GM21786 (cell line): ENCODE results near the gene CYB561.

Experiments
- ATAC-seq: cut with Tn5 transposase; IDR thresholded peaks from one replicate; pipeline ENCODE4 v1.9.1; 2021; ENCODE audit not compliant: unreplicated experiment

The CYB561 gene

DNA sequence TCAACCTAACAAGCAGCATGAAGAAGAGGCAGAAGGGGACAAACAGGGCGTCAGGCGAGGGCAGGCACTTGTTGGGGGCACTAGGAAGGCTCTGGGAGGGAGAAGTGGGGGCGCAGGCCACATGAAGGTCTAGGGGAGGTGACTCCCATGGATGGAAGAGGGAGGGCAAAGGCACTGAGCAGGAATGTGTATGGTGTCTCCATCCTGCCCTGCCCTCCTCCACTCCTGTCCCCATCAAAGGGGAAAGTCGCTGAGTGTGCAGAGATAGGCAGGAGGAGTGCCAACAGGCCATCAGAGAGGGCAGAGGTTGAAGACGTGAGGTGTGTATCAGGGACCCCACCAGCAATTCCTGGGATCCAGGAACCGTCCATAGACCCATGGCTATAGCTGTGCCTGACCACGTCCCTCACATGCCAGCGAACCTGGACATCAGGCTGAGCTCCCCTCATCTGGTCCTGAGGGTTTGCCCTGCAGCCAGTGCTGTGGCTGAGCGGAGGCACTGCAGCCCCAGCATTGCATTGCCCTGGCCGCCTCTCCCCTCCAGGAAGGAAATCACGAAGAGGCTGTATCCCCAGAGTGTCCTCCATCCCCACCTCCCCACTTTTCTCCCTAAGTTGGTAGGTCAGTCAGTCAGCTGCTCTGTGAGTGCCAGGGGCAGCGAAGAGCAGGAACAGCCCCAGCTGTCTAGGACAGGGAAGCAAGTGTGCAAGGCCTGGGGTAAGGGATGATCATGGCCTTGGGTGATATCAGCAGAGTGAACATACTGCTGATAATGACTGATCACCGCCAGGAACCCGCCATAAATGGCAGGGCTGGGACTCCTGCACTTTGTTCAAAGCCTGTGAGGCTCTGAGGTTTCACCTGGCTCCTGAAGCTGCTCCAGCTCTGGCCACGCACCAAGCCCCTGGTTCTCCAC is 6.2 kb upstream of the CYB561 start:
- ATAC-seq = no peak

DNA sequence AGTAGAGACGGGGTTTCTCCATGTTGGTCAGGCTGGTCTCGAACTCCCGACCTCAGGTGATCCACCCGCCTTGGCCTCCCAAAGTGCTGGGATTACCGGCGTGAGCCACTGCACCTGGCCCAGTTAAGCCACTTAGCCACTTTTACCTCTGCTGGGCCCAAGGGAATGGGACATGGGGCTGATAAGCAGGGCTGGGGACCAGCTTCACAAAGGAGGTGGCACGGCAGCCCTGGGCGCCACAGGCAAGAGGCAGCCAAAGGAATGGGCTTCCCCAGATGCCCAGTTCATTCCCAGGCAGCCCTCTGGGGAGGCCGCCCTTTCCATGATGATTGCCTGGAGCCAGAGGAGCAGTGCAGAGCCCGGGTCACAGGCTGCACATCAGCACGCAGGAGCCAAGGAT is 5.0 kb upstream of the CYB561 start:
- no peak for ATAC-seq

DNA sequence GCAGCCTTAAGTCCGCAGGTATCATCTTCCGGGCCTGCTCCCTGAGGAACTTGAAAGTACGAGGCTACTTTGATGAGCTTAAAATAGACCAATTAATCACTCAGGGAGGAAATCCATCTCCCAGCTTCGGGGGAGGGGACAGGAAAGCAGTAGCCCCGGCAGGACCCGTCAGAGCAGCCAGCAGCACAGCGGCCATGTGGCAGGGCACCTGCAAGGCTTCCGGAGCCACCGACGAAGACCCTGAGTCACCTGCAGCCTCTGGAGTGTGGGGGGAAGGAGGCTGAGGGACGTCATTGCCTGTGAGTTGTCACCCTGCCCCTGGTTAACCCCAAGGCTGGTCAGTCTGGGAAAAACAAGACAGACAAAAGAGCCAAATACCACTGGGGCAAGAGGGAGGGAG is 4.4 kb upstream of the CYB561 start:
- ATAC-seq = no peak

DNA sequence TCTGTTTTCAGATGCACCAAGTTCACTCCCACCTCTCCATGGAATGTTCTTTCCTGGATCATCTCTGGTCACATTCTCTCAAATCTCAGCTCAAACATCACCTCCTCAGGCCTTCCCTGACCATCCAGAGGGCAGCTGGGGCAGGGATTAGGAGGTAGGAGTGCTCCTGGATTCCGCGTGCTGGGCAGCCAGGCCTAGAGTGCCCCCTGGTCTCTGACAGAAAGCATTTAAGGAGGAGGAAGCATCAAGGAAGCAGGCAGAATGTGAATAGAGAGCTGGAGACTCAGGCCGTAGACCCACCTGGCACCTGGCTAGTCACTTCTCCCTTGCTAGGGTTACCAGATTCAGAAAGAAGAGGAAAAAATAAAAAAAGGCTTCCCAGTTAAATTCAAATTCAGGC is 2.5 kb upstream of the CYB561 start:
- no peak for ATAC-seq

DNA sequence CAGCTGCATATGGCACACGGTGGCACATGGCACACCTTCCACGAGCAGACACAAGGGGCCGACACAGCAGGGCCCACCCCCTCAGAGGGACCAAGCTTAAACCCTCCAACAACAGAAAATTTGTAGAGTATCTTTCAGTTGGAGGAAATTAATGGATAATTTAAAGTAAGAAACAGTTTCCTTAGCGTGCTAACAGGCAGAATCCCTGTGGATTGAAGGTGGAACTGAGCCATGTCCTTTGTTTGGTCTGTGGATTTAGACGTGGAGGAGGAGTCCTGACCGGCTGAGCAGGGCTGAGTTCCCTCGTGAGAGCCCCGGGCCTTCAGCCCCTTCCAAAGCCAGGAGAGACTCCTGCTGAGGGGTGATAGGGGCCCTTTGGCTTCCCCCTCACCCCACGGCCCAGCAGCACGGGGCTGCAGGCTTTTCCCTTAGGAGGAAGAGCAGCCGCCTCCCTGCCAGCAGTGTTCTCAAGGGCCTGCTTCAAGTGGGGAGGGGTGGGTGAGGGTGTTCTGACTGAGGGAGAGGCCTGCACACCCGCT is 1.4 kb upstream of the CYB561 start:
- ATAC-seq = no peak

DNA sequence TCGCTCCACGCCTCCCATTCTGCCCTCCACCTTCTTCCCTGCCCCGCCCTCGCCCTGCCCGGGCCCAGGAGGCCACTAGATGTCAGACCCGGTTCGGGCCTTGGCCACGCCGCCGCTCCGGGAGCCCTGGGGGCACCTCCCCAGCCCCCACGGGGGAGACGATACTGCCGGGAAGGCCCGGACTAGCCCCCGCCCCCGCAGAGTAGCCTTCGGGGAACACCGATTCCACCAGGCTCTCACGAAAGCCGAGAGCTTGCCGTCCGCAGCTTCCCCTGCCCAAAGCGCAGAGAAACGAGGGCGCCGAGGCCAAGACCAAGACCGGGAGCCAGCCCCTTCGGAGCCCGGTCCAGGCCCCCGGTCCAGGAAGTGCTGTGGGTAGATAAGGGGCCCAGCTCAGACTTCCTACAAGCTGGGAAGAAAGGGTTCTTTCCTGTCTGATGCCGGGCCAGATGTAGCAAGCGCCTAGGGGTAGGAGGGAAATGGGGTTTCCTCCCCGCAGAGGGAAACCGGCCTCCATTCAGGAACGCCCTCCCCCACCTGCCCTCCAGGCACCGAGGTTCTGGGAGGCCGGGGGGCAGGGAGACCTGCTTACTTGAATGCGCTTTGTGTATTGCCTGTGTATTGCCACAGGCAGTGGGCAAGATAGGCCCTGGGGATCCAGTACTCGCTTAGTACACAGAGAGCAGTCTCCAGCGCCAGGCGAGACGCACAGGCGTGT is 806 bp upstream of the CYB561 start:
- peak; percentile 21 for ATAC-seq

DNA sequence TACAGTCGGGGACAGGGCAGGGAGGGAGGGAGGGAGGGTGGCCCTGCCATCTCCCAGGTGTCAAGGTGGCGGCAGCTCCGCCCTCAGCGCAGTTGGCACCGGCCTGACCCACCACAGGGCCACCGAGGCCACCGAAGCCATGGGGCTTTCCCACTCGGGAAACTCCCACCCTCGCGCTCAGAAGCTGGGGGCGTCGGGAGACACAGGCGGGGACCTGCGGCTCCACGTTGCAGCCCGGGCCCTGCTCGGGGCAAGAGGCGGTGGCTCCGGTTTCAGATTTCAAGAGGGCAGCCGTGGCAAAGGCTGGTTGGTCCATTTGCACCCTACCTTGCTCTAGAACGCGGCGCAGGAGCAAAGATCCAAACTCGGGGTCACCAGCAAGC is 544 bp downstream of the CYB561 start:
- no peak for ATAC-seq

DNA sequence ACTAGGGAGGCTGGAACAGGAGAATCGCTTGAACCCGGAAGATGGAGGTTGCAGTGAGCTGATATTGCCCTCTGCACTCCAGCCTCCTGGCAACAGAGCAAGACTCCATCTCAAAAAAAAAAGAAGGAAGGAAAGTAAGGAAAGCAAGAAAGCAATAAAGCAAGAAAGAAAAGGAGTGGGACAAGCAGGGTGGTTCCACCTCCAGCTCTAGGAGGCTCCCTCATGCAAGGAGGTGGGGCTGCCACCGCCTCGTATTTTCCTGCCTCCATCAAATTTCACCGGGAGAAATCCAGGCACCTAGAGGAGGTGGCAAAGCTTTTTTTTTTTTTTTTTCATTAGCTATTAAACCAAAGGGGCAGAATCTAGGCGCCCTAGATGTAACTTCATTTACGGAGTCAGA is 1.0 kb downstream of the CYB561 start:
- no peak for ATAC-seq

DNA sequence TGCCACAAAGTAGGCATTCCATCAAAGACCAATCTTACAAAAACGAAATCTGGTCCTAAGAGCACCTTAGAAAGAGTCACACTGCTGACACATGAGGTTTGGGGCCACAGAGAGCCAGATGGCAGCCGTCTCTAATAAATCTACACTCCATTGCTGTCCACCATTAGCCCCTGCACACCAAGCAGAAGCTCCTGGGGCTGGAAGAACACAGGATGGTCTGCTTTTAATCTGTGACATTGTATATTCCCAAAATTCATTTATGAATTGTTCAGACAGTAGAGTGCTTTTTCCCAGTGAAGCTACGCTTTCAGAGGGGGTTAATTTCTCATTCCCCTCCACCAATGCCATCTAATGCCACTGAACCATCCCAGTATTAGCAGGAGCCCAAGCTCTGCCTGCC is 1.6 kb downstream of the CYB561 start:
- ATAC-seq = no peak

DNA sequence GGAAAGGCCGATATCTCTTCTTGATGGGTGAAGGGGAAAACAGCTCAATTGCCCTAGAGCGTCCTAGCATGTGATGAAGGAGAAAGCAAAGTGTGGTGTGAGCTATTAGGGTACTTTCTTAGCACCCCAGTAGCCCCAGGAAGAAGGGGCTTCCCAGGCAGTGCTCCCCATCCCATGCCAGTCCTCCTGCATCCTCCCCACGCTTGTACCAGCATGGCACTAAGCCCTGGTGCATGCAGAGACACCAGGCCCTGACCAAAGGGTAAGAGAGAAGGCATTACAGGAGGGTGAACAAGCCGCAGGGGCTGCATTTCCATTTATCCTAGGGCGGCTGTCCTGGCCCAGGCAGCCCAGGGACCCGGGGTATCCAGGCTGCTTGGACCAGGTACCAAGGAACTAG is 3.1 kb downstream of the CYB561 start:
- ATAC-seq = no peak

DNA sequence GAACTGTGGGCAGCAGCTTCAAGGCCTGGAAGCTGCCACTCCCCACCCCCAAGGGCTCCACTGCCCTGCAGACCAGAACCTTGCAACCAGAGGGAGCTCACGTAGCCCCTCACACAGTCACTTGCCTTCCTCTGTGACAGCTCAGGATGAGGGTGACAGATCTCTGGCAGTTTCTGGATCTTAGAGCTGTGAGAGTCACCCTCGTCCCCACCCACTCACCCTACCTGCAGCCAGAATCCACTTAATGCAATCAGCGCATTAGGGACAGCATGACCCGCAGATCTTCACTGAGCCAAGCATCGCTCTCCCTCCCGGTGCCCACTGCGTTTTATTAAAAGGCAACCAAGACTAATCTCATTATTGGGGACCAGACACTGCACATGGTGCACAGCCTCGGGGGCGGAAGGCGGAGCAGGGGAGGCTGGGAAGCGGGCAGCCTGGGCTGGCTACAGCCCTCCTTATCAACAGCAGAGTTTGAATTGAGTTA is 3.5 kb downstream of the CYB561 start:
- no peak for ATAC-seq

DNA sequence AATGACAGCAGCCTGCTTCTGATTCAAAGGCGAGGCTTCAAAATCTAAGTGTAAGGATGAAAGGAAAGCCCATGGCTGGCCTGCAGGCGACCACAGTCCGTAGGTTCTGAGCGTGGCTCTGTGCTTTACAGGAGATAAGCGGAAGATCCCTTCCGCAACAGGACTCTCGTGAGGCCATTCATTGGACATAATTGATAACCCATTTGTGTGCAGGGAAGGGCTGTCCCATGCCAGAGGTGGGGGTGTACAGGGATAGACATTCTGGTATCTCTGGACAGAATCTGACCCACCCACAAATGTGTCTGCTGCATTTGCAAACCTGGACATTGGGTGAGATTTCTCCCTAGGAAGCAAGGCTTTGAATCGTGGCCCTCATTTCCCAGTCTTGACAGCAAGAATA is 4.0 kb downstream of the CYB561 start:
- no peak for ATAC-seq

DNA sequence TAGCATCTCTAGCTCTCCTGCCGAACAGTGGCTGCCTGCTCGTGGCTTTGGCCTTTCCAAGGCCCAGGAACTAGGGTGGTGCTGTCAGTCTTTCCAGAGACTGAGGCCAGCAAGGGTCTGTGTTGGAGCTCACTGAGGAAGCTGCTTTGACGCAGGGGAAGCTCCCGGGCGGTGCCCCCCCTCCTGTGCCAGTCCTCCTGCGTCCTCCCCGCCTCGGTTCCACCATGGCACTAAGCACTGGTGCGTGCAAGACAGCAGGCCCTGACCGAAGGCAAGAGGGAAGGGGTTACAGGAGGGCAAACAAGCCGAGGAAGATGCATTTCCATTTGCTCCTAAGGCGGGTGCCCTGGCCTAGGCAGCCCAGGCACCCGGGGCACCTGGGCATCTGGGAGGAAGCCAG is 4.5 kb downstream of the CYB561 start:
- no peak for ATAC-seq

DNA sequence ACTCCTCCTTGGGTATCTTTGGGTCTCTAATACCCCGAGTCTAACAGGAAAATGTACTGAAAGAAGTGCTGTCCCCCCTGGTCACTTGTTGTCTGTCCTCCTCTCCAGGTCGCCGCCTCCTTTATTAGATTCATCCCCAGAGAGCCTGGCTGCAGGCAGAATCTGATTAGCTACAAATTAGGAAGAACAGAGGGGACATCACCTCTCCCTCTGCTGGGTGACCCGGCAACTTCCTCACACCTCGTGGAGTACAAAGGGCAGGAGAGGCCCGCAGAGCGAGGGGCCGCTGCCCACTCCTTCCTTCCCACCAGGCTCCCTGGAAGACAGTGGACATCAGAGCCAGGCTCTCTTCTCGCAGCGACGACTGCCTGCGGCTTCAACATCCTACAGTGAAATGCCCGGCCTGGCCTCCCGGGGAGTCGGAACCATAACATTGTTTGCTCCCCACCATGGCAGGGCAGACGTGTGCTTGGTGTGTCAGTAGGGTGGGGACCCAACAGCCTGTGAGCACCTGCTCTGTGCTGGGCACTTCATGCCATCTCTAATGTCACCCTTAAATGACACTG is 5.3 kb downstream of the CYB561 start:
- ATAC-seq = no peak

DNA sequence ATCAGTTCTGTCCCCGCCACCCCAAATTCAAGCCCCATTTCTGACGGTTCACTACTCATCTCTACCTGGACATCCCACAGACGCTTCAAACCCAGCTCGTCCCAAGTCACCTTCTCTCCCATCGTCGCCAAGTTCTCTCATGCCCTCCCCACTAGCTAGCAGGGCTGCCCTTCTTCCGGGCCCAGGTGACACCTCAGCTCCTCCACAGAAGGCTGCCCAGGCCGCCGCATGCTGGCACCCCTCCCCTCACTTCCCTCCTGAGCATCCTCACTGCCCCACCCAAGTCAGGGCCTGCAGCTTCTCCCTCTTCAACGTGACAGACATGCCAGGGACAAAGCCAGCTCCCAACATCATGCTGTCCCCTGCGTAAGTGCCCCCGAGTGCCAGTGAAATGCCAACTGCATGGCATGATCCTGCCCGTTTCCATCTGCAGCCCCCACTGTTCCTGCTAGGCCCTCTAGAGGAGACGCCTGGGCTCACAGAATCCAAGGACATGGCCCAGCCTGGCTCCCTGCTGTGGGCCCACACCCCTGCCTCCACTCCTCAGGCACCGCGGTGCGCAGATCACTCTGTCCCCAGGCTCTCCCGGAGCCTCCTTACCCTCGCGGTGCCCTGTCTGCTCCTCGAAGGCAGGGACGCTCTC is 5.9 kb downstream of the CYB561 start:
- ATAC-seq = no peak

DNA sequence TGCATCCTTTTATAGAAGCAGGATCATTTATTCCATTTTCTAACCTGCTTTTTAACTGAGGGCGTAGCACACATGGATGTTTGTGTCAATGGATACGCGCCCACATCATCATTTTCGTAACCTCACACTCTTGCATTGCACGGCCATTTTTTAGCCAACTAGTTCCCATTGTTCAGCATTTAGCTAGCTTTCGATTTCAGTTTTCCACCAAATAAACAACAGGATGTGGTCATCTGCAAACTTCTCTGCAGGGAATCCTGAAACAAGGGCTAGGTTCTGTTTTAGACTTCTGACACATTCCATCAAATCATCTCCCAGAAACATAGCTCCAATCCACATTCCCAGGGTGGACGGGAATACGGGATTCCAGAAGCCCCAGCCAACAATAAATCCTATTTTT is 6.4 kb downstream of the CYB561 start:
- ATAC-seq = no peak

DNA sequence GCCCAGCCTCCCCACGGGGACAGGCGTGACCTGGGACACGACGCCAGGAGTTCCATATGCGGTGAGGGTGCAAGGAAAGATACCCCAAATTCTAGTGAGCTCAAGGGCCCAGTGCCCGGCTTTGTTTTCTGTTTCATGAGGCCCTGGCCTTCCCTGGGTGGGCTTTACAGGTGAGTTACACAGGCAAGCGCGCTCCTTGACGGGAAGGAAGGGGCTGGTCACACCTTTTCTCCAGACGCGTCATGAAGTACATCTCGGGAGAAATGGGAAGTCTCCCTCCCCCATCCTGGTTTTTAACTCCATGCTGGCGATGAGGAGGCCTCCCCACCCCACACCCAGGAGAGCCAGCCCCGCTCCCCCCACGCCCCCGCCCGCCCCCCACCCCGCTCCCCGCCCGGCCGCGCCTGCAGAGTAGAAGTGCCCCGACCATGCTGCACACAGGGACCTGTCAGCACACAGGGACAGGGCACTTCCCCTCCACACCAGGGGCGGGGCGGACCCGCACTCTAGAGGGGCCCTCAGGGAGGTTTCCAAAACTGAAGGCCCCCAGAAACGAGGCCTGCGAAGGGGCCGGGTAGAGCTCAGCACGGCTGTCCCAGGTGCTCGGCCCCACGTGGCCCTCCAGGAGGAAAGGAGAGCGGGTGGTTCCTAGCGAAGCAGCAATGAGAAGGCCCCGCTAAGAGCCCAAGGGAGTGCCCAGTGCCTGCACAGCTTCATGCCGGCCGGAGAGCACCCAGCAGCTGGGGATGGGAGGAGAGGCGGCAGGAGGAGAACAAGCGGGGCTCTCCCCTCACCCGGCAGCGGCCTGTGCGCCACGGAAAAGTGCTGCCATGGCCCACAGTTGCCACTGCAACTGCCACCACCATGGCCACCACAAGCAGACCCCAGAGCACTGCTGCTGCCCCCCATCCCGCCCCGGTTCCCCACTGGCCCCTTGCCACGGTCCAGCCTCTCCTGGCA is 7.7 kb downstream of the CYB561 start:
- ATAC-seq = no peak

DNA sequence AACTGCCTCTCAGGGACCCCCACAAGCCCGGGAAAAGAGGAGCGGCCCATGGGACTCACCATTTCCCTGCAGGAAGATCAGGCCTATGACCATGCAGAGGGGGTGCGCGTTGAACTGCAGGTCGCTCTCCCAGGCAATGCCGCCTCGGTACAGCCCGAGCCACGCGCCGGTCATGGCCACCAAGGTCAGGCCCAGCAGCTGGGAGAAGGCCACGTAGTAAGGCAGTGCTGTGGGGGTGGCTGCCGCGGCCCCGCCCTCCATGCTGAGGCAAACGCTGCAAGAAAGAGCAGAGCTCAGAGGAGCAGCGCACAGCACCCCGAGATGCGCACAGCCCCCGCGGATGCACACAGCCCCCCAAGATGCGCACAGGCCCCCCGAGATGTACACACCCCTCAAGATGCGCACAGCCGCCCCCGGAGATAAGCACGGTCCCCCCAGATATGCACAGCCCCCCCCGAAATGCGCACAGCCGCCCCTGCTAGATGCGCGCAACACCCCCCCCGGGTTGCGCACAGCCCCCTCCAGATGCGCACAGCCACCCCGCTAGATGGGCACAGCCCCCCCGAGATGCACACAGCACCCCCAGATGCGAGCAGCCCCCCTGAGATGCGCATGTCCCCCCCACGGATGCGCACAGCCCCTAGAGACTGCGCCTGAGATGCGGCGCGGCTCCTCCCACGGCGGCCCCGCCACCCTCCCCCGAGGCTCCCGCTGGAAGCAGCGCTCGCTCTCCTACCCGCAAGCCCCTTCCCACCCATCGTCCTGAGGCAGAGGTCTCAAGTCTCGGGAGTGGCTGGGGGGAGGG is 8.6 kb downstream of the CYB561 start:
- ATAC-seq = no peak

DNA sequence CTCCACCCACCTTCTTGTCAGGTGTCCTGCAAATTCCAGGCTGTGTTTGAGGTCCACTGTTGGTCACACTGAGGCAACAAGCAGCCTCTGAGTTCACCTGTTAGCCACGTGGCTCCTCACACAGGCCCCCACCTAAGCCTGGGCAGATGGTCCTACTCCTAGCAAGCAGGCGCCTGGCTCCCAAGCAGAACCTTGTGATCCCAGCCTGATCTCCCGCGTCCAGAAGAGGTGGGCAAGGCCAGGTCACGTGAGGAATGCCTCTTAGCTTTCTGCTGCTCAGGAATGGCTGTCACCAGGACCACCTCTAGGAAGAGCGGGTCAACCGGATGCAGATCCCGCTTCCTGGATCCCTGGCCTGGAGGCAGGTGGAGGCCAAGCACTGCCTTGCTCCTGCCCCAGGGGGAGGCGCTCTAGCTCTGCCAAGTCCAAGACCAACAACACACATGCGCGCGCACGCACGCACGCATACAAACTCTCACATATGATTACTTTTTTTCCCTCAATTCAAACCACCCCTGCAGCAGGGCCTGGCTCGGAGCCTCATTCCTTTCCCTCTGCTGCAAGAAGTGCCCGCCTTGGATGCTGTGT is 9.5 kb downstream of the CYB561 start:
- ATAC-seq = no peak
